ENCODE measurements around the gene ASIC4. TPM values are rescaled to one million over a fixed set of nuclear protein-coding genes. Genes with fewer than 3 reads are reported as not detected.

Gene ASIC4
- total and polyA plus RNA-seq, 9 of the 15 experiments (the other 6 are each of a cell fraction or from before 2014, with no cell fraction given), result 0.07 to 19.2 (median 4.8) TPM

- no peak for TF ChIP-seq PRDM10 (IDR thresholded peaks at IDR 0.05; ENCODE audit: partially characterized antibody)
- no peak for TF ChIP-seq ZNF384 (IDR thresholded peaks at IDR 0.05; ENCODE audit: low read depth, low read length)
- peak; percentile 91 for TF ChIP-seq MTA1 (IDR thresholded peaks at IDR 0.05; ENCODE audit: borderline replicate concordance)
- no peak for TF ChIP-seq ZBED1 (IDR thresholded peaks at IDR 0.05)
- TF ChIP-seq ZNF197 (CRISPR knock-in tag; IDR thresholded peaks at IDR 0.05; ENCODE audit: low read depth), result no peak
- peak; percentile 93 for TF ChIP-seq CBFA2T3 (IDR thresholded peaks at IDR 0.05)
- TF ChIP-seq POLR3G (IDR thresholded peaks at IDR 0.05; ENCODE audit: extremely low read depth, insufficient read length, insufficient replicate concordance), result no peak
- no peak for TF ChIP-seq STAG1 (CRISPR knock-in tag; IDR thresholded peaks at IDR 0.05; ENCODE audit: borderline replicate concordance)
- TF ChIP-seq TCF15 (CRISPR knock-in tag; IDR thresholded peaks at IDR 0.05), result no peak
- no peak for TF ChIP-seq ARID3A (IDR thresholded peaks at IDR 0.05; ENCODE audit: borderline replicate concordance, low read depth, low read length)
- TF ChIP-seq NCOA1 (IDR thresholded peaks at IDR 0.05; ENCODE audit: low read depth), result peak; percentile 88
- TF ChIP-seq ZBTB5 (IDR thresholded peaks at IDR 0.05), result 0 out of 2 replicates have a peak, but pooled peaks have one; percentile 23
- TF ChIP-seq ZBTB34 (CRISPR knock-in tag; IDR thresholded peaks at IDR 0.05), result no peak
- TF ChIP-seq, protein P1, sequence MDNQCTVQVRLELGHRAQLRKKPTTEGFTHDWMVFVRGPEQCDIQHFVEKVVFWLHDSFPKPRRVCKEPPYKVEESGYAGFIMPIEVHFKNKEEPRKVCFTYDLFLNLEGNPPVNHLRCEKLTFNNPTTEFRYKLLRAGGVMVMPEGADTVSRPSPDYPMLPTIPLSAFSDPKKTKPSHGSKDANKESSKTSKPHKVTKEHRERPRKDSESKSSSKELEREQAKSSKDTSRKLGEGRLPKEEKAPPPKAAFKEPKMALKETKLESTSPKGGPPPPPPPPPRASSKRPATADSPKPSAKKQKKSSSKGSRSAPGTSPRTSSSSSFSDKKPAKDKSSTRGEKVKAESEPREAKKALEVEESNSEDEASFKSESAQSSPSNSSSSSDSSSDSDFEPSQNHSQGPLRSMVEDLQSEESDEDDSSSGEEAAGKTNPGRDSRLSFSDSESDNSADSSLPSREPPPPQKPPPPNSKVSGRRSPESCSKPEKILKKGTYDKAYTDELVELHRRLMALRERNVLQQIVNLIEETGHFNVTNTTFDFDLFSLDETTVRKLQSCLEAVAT (IDR thresholded peaks at IDR 0.05), result peak; percentile 80 to 83; a peak in 3 of 4 replicates
Measured at GRCh38 chr2:219571311-219572236, 57.3 kb downstream of the ASIC4 start, which contains the start of gene OBSL1 (continued).

All from K562 (cell line).